ENCODE results near the gene SIK2.
A peak's percentile ranks its signal among the peaks of the same experiment; 100 is the strongest.
"Not testable (repeated sequence)": the region's sequence is repeated elsewhere in the genome, so short reads cannot be mapped to it uniquely, and the experiment has no call there.

Gene SIK2

GRCh38 chr11:111629499-111629898, 27.2 kb downstream of the SIK2 start:
- DNase-seq = no peak

- no peak for DNase-seq
Measured at GRCh38 chr11:111631024-111631665, 28.9 kb downstream of the SIK2 start.

GRCh38 chr11:111631666-111632039, 29.4 kb downstream of the SIK2 start:
- DNase-seq = no peak

GRCh38 chr11:111632516-111633220, 30.4 kb downstream of the SIK2 start:
- no peak for DNase-seq

- no peak for DNase-seq
Measured at GRCh38 chr11:111633248-111633647, 31.0 kb downstream of the SIK2 start.

- no peak for DNase-seq
Measured at GRCh38 chr11:111633756-111634362, 31.6 kb downstream of the SIK2 start.

- no peak for DNase-seq
Measured at GRCh38 chr11:111634981-111635705, 32.9 kb downstream of the SIK2 start.

- DNase-seq = no peak
Measured at GRCh38 chr11:111635706-111636045, 33.4 kb downstream of the SIK2 start.

GRCh38 chr11:111637885-111638284, 35.6 kb downstream of the SIK2 start:
- no peak for DNase-seq

- no peak for DNase-seq
Measured at GRCh38 chr11:111639226-111639925, 37.1 kb downstream of the SIK2 start.

GRCh38 chr11:111641339-111642015, 39.2 kb downstream of the SIK2 start:
- DNase-seq = no peak

- no peak for DNase-seq
Measured at GRCh38 chr11:111642542-111642941, 40.3 kb downstream of the SIK2 start.

GRCh38 chr11:111644922-111645321, 42.7 kb downstream of the SIK2 start:
- no peak for DNase-seq

- DNase-seq = peak; percentile 28
Measured at GRCh38 chr11:111645657-111646316, 43.5 kb downstream of the SIK2 start.

- DNase-seq = not testable (repeated sequence)
Measured at GRCh38 chr11:111651336-111651735, 49.1 kb downstream of the SIK2 start.

GRCh38 chr11:111652184-111652583, 49.9 kb downstream of the SIK2 start:
- DNase-seq = no peak

- DNase-seq = no peak
Measured at GRCh38 chr11:111654601-111655000, 52.4 kb downstream of the SIK2 start.

- DNase-seq = no peak
Measured at GRCh38 chr11:111655924-111656323, 53.7 kb downstream of the SIK2 start.

- not testable (repeated sequence) for DNase-seq
Measured at GRCh38 chr11:111657905-111658304, 55.7 kb downstream of the SIK2 start.

GRCh38 chr11:111658493-111658892, 56.2 kb downstream of the SIK2 start:
- not testable (repeated sequence) for DNase-seq

- DNase-seq = no peak
Measured at GRCh38 chr11:111659201-111660115, 57.2 kb downstream of the SIK2 start.
